Measurements from ENCODE around the gene ITGA2.
A peak's percentile ranks its signal among the peaks of the same experiment; 100 is the strongest.

ITGA2 gene

GRCh38 chr5:53017794-53018391 is 28.7 kb downstream of the ITGA2 start:
- DNase-seq (ENCODE audit: low spot score) = no peak

GRCh38 chr5:53019320-53019719 is 30.2 kb downstream of the ITGA2 start:
- DNase-seq (ENCODE audit: low spot score) = no peak

DNA sequence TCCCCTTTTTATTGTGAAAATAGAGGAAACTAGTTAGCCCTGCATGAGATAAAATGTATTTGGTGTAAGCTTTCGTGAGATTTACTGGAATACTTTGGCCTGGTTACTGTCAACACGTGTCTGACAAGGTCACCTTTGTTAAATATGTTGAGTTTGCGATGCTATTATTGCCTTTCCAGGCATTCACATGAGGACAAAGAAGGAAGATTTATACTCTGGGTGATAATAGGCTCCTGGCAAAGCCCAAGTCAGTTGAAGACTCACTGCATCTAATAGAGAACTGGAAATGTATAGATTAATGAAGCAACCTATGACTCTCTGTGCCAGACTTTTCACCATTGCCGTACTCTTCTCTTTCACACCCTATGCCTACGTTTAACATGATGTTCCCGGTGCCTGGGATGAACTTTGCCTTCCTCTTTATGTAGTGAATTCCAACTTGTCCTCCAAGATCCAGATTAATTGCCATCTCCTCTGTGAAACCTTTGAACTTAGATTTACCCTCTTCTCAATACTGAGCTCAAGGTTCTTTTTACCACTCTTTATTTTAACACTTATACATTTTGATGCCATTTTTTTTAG is 33.9 kb downstream of the ITGA2 start:
- DNase-seq (ENCODE audit: low spot score) = no peak

- no peak for DNase-seq (ENCODE audit: low spot score)
Measured at GRCh38 chr5:53023969-53024368, 34.8 kb downstream of the ITGA2 start.

GRCh38 chr5:53024535-53024934 is 35.4 kb downstream of the ITGA2 start:
- no peak for DNase-seq (ENCODE audit: low spot score)

DNA sequence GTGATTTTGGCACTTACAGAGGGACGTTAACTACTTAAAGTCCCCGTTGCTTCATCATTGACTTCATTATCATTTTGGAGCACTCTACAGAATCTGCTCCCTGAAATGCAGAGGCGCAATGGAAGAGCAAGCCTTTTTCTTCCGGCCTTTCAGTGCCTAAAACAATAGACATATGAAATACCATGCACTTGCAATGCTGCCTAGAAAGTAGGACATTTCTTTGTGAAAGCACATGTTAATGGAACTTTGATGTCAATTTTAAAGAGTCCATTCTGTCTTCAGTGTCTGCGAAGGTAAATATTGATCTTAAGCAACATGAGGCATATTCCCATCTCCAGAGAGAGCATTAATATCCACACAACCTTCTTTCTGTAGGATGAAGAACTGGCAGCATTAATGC is 36.3 kb downstream of the ITGA2 start:
- DNase-seq (ENCODE audit: low spot score) = no peak

- no peak for DNase-seq (ENCODE audit: low spot score)
Measured at GRCh38 chr5:53027913-53028312, 38.8 kb downstream of the ITGA2 start.

DNA sequence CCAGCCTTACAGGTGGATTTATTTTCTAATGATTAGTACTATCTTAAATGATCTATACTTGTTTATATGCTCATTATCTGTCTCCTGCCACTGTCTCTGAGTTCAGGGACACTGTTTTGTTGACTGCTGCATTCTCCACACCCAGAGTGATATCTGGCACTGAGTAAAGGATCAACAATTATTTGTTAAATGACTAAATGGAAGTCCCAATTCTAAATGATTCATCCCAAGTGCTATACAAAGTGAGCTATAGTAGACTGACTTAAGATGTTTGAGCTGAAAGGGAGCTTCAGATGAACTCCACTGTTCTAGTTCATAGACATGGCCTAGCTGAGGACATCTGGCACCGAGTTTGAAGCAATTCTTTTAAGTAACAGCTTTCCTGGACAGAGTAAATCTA is 40.5 kb downstream of the ITGA2 start:
- DNase-seq (ENCODE audit: low spot score) = no peak

DNA sequence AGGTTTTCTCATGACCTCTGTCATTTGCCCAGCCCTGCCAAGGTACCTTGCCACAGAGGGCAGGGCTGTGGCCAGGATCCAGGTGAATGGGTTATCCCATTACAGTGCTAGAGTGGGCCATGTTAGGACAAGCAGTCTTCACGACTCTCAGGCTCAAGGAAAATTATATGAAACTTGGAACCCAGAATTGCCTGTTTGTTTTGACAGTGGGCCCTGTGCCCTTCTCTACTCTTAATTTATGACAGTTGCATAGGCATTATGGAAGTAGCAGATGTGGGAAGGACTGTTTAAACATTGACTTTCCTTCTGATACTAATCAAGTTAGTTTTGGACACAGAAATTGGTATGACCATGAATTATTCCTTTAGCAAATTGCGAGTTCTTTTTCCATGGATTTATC is 41.7 kb downstream of the ITGA2 start:
- no peak for DNase-seq (ENCODE audit: low spot score)

- DNase-seq (ENCODE audit: low spot score) = no peak
Measured at GRCh38 chr5:53031695-53032096, 42.5 kb downstream of the ITGA2 start.

DNA sequence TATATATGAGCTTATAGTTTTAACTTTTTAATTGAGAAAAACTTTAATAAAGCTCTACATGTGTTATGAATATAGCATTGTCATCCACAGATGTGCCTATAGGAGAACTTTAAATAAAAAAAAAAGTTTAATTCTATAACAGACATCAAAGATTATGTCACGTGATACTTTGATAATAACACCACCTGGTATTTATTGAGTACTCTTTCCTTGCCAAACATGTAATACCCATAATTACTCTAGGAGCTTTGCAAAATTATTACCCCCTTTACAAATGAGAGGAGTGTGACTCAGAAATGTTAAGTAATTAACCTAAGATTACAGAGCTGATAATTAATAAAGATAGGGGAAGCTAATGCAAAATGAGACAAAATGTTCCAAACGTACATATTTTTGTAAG is 43.0 kb downstream of the ITGA2 start:
- DNase-seq (ENCODE audit: low spot score) = no peak

DNA sequence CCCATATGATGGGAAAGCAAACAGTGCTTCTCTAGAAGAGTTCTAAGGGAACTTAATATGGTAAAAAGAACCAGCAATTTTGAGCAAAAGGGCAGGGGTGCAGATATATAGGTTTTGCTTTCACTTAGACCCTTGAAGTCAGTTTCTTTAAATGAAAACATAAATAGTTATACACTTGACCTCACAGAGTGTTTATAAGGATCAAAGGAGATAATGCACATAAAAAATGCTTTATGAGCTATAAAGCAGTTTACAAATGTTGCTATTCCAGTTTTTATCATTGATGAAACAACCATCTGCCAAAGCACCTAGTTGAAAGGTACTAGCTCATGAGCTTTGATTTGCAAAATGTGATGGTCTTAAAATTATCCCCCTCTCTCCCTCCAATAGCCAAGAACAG is 45.7 kb downstream of the ITGA2 start:
- DNase-seq (ENCODE audit: low spot score) = no peak

DNA sequence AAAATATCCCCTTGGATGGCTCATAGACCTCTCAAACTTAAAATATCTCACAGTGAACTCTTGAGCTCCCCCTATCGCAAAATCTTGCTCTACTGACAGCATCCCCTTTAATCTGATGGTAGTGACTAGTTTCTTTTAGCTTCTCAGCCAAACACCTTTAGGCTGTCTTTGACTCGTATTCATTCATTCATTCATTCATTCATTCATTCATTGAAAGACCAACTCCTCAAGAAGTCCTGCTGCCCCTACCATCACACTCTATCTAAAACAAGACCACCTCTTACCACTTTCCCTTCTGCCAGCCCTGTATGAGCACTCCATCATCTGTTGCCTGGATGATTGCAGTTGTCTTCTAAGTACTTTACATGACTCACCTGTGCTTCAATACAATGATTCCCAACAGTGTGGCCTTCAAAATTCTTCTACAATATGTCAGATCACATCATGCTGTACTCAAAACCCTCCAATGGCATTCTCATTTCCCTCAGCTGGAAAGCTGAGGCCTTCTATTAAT is 46.8 kb downstream of the ITGA2 start:
- peak; percentile 51 for DNase-seq (ENCODE audit: low spot score)

- no peak for DNase-seq (ENCODE audit: low spot score)
Measured at GRCh38 chr5:53037141-53037859, 48.1 kb downstream of the ITGA2 start.

DNA sequence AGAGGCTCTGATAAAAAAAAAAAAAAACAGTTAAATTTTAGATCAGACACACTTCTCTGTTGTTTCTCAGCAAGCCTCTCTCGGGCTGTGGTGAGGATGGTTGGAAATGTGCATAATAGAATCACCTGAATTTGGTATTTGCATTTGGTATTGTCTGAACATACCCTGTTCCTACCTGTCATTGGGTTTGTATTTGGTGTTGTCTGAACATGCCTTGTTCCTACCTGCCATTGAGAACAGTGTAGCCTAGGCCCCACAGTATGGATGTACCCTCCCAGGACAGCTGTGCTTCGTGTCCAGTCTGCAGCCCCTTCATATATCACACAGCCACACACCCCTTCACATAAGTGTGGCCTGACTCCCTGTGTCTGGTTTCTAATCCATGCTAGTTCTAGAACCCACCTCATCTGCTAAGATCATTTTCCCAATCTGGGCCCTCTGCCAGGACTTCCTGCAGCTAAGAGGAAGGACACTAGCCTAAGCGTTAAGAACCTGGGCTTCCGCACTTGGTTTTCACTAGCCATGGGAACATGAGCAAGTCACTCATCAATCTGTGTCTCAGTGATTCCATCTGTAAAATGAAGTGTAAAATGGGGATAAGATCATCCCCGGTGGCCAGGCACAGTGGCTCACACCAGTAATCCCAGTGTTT is 49.2 kb downstream of the ITGA2 start:
- DNase-seq (ENCODE audit: low spot score) = no peak

- no peak for DNase-seq (ENCODE audit: low spot score)
Measured at GRCh38 chr5:53039855-53040254, 50.7 kb downstream of the ITGA2 start.

DNA sequence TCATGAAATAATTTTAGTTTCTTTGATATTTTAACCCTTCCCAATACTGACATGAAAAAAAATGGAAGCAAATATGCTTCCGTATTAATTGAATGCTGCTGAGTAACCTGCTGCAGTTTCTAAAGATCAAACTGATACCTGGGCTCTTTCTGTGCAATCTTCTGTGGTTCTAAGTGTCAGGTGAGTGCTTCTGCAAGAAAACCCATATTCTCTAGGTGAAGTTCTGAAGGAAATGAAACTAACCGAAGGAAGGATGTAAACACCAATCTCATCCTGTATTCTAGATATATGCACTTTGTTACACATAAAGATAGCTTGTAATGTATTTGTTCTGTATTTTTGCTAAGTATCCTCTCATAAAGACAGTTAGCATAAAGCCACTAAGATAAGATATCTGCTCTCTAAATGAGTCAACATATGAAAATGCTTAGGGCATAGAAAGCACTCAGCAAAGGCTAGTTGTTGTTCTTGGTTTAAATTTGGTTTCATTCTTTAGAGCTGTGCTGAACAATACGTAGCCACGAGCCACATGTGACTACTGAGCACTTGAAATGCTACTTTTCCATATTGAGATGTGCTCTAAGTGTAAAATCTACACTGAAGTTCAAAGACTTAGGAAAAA is 52.0 kb downstream of the ITGA2 start:
- no peak for DNase-seq (ENCODE audit: low spot score)

- DNase-seq (ENCODE audit: low spot score) = no peak
Measured at GRCh38 chr5:53041740-53042139, 52.6 kb downstream of the ITGA2 start.

- no peak for DNase-seq (ENCODE audit: low spot score)
Measured at GRCh38 chr5:53045263-53045662, 56.1 kb downstream of the ITGA2 start.

GRCh38 chr5:53048248-53048647 is 59.1 kb downstream of the ITGA2 start:
- DNase-seq (ENCODE audit: low spot score) = no peak

- DNase-seq (ENCODE audit: low spot score) = no peak
Measured at GRCh38 chr5:53052499-53052898, 63.3 kb downstream of the ITGA2 start.

DNA sequence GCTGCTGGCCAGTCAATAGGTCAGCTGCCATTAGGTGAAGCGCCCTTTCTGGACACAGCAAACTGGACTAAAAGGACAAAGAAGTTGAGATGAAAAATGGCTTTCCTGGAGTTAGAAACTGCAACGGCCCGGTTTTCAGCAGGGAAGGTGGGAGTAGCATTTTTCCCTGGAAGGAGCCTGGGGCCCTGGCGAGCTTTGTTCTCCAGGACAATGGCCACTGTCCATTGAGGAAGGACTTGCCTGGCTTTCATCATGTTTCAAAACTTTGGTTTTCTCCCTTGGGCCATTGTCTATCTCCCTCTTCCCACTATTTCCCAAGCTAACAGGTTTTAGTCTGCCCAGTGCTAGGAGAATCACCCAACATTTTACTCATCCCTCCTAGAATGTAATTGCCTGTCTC is 64.2 kb downstream of the ITGA2 start:
- no peak for DNase-seq (ENCODE audit: low spot score)

GRCh38 chr5:53055365-53055764 is 66.2 kb downstream of the ITGA2 start:
- no peak for DNase-seq (ENCODE audit: low spot score)

Data from NAMALWA (cell line).